Activated CD4-positive, CD25-positive, alpha-beta regulatory T cell (primary cell): ENCODE measurements around the gene ZNF397.

ENCODE experiments used
- DNase-seq, 4 experiments: peaks; one replicate each; lab custom pipeline; 2025; lab: John Stamatoyannopoulos, UW

The ZNF397 gene

DNA sequence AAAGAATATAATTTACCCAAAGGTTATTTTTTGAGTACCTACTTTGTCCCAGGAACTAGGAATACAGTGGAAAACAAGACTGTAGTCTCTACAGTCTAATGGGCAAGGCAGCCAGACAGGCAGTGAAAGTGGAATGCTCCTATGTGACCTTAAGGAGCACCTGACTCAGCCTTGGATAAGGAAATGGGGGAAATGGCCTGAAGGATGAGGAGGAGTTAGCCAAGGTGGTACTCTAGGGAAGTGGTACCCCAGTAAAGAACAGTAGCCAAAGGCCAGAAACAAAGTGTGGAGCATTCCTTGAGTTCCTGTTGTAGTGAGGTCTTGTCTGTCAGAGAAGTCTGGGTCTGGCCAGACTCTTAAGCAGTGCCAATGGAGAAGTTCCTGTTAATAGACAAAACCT lies 6.0 kb downstream of the ZNF397 start:
- DNase-seq, result no peak

DNA sequence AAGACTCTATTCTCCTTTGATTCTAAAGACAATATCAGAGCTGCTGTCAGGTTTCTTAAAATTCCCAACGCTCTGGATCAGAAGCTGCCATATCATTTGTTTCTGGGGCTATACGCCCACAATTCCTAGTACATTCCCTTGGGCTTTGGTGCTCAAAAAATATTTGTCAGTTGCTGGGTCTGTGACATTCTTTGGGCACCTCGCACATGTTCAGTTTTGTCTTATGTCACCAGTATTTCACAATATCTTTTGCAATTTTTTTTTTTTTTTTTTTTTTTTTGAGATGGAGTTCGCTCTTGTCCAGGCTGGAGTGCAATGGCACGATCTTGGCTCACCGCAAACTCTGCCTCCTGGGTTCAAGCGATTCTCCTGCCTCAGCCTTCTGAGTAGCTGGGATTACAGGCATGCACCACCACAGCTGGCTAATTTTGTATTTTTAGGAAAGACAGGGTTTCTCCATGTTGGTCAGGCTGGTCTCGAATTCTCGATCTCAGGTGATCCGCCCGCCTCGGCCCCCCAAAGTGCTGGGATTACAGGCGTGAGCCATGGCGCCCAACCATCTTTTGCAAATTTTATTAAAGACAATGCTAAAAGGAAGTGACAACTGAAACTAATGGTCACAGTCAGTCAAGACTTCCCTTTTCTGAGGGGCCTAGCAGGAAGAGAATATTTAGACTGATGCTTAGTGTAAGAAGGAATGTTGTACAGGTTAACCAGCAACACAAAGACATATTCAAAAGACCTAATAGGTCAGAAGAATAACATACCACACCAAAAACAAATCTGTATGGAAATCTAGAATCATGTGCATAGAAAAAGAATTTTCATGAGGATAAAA lies 6.8 kb downstream of the ZNF397 start:
- DNase-seq, result no peak

DNA sequence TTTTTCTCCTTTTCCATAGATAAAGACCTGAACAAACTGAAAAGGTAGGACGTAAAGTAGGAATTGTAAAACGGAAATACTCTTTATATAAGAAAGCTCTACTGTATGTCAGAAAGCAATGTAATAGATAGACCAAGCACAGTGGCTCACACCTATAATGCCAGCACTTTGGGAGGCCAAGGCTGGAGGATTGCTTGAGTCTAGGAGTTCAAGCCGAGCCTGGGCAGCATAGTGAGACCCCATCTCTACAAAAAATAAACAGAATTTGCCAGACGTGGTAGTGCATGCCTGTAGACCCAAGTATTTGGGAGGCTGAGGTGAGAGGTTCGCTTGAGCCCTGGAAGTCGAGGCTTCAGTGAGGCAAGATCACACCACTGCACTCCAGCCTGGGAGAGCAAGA lies 7.6 kb downstream of the ZNF397 start:
- DNase-seq, result no peak

DNA sequence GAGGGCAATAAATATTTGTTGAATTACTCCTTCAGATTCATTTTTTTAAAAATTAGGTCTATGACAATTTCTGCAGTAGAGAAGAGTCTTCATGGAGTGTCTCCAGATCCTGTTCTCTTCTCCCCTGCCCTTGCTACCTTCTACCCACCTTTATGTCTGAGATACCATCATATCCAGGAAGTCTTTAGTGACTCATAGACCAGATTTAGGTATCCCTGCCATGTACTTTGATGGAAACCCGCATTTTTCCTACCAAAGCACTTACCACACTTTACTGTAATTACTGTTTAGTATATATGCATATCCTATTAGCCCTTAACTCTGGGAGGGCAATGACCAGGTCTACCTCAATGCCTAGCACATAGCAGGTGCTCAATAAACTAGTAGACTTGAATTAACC lies 11.6 kb downstream of the ZNF397 start:
- DNase-seq, result no peak

DNA sequence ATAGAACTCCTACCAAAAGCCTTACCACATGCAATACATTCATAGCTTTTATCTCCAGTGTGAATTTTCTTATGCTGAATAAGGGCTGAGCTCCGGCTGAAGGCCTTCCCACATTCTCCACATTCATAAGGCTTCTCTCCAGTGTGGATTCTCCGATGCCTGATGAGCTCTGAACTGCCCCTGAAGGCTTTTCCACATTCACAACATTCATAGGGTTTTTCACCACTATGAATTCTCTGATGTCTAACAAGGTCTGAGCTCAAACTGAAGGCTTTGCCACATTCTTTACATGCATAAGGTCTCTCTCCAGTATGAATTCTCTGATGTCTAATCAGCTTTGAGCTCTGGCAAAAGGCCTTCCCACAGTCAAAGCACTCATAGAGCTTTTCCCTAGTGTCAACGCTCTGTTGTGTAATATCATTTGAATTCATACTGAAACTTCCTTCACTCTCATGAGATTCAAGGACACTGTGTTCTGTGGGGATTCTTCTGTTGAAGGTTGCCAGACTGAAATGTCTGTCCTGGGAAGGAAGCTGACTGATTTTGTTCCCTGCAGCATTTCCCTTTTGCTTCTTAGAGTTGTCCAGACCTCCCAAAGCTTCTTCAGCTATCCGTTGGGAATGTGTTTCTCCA lies 12.9 kb downstream of the ZNF397 start:
- no peak for DNase-seq

DNA sequence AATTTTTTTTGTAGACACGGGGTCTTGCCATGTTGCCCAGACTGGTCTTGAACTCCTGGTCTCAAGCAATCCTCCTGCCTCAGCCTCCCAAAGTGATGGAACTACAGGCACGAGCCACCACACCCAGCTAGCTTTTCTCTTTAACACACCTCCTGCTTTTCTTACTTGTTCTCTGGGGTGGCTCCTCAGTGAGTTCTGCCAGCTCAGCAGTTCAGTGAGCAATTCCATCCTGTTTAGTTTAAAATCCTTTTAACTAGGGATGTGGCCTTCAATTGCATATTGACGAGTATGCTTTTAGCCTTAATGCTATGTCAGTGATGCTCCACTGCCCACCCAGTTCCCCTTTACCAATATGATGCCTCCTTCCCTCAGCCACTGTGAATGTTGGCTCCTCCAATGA lies 16.1 kb downstream of the ZNF397 start:
- DNase-seq, result no peak

DNA sequence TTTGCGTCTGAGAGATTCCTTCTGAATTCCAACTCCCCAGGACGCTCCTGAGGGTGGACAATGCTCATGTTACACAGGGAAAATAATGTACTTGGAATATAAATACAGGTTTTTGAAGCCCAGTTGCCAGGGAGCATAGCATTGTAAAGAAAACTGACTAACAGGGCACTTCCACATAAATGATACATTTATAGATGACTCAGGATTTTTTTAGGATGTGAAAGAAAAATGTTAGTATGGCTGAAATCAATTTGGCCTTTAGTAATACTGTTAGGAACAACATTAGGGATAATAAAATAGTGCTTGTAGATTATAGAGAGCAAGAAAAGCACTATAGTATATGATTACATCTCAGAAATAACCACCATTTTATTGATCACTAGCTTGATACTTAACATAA lies 23.6 kb downstream of the ZNF397 start:
- DNase-seq, result no peak

DNA sequence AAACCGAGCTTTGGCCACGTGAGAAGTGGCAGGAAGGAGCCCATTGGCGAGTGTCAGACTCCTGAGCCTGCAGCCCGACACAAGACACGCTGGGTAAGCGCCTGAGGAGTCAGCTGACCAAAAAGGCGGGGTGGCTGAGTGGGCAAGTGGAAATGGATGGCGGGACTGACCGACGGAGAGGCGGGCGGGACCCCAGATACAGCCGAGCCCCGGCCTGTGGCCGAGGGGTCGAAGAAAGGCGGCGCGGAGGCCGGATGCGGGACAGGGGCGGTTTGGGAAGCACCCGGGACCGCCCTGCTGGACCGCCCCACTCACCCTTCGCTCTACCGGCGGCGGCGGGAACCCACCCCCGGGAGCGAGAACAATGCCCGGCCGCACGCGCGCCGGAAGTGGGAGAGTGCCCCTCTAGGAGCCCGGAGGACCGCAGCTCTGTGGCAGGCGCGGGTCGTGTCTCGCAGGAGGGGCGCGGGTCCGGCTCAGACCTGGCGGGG lies 26.4 kb downstream of the ZNF397 start:
- DNase-seq, result peak; percentile 24 to 64 (median 56)

DNA sequence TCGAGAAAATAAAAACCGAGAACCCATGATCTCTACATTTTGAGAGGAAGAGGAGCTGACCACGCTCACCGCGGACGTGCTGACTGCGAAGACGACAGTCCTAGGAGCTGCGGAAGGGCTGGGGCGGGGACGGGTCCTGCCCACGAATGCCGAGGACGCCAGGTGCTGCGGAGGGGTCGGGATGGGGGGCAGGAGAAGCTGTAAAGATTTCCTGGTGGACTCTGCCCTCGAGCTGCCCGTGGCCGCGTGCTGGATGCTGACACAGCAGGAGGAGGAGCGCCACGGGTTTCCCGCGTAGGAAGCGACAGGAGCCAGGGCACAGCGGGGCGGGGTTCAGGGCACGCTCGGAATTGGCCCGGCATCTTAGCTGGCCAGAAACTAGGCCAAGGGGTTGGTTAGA lies 27.0 kb downstream of the ZNF397 start:
- no peak for DNase-seq

DNA sequence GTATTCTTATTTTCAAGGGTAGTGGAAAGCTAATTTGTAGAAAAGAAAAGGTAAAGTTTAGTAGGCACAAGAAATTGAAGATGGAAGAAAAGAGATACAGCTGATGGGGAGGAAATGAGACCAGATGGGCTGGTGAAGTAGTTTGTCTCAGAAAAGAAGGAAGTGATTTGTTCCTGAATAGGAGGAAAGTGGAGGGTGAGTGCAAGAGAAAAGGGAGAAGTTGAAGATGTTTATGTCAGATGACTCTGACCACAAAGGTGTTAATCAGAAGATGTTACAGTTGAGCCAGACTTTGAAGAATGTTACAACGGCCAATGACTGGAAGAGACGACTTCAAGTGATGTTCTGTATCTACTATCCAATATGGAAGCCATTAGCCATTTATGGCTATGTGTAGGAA lies 28.0 kb downstream of the ZNF397 start:
- no peak for DNase-seq

DNA sequence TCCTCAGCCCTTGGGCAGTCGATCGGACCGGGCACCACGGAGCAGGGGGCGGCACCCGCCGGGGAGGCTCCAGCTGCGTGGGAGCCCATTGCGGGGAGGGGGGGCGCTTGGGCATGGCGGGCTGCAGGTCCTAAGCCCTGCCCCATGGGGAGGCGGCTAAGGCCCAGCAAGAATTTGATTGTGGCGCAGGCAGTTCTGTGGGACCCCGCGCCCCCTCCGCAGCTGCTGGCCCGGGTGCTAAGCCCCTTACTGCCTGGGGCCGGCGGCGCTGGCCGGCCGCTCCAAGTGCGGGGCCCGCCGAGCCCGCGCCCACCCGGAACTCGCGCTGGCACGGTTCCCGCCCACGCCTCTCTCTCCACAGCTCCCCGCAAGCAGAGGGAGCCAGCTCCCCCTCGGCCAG lies 30.8 kb downstream of the ZNF397 start:
- DNase-seq, result no peak

DNA sequence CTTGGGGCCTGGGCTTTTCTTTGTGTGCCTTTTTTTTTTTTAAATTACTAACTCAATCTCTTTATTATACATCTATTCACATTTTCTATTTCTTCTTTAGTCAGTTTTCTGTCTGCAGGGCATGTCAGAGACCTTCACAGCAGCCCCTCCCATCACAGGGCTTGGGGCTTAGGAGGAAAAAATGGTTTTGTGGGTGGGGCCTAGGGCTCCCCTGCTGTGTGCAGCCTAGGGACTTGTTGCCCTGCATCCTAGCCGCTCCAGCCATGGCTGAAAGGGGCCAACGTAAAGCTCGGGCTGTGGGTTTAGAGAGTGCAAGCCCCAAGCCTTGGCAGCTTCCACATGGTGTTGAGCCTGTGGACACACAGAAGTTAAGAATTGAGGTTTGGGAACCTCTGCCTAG lies 35.4 kb downstream of the ZNF397 start:
- DNase-seq, result no peak

DNA sequence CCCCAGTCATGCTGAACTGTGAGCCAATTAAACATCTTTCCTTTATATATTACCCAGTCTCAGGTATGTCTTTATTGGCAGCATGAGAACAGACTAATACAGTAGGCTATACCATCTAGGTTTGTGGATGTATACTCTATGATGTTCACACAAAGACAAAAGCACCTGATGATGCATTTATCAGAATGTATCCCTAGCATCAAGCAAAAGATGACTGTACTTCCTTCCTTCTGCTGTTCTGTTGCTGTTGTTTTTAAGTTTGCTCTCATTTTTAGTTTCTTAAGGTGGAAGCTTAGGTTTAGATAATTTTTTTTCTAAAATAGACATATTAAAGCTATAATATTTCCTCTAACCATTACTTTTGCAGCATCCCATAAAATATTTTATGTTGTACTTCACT lies 36.8 kb downstream of the ZNF397 start:
- DNase-seq, result no peak

DNA sequence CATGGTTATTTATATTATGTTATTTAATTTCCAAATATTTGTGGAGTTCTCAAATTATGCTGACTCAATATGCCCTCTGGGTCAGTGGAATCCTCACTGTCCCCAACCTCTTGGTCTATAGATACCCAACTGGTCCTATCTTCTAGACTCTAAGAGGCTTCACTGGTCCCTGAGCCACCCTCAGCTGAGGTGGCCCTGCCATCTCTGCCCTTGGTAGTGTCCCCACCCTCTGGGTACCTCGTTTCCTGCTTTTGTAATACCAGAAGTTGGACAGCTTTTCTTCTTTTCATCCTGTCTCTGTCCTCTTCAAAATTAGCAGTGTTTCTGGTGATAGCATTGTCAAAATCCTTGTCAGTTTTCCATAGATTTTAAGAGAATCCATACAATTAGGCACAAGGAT lies 37.3 kb downstream of the ZNF397 start:
- DNase-seq, result no peak

DNA sequence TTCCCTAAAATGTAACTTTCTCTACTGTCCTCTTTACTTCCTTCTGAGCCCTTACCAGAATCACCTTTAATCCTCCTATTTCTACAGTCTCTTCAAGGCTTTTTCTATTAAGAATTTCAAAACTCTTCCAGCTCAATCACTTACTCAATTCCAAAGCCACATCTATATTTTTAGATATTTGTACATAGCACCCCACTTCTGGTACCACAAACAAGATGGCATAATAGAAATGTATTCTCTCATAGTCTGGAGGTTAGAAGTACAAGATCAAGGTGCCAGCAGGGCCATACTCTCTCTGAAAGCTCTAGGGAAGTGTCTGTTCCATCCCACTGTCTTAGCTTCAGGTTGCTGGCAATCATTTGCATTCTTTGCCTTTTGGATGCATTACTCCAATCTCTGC lies 38.1 kb downstream of the ZNF397 start:
- DNase-seq, result no peak

DNA sequence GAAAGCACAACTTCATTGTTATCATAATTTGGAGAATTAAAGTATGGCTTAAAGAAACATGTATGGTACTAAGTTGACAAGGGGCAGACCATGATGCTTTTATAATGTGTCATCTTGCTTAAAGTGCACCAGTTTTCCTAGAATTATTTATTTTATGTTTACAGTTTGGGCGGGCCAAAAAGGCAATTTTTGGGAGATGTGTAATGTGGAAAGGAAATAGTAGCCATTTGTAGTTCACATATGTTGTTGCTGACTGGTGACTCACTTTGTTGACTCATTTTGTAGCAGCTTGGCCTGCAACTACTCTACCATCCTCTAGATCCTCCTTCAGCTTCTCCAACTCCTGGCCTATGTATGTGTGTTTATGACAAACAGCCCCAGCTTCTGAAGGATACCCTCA lies 41.5 kb downstream of the ZNF397 start:
- DNase-seq, result no peak

DNA sequence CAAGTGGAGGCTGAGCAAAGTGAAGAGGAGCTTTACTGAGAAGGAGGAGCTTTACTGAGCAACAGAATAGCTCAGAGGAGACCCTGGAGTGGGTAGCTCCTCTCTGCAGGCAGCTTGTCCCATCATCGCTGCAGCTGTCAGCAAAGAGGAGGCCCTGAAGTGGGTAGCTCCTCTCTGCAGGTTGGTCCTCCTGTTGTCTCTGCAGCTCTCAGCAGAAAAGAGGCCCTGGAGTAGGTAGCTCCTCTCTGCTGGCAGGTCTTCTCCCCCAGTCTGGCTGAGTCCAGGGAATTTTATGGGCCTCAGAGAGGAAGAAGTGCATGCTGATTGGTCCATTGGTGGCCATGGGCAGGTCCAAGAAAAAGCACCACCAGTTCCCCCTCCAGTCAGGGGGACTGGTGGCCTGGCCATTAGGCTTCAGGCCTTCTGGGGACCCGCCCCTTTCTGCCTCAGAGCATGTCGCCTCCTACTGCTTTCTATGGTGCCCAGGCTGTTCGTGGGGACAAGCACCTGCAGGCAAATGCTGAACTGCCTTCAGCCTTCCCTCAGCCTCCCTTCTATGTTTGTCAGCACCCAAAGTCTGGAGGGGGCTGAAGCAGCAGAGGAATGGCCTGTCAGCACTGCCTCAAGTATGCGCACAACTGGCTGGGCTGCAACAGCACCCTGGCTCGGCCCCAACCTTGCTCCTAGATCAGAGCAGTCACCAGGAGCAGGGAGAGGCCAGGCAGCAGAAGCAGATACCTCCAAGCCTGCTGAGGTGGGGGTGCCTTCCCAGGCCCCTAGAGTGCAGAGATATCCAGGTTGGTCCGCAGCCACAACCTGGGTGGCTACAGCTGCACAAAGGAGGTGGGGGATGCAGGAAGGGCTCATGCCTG lies 43.3 kb downstream of the ZNF397 start:
- no peak for DNase-seq

DNA sequence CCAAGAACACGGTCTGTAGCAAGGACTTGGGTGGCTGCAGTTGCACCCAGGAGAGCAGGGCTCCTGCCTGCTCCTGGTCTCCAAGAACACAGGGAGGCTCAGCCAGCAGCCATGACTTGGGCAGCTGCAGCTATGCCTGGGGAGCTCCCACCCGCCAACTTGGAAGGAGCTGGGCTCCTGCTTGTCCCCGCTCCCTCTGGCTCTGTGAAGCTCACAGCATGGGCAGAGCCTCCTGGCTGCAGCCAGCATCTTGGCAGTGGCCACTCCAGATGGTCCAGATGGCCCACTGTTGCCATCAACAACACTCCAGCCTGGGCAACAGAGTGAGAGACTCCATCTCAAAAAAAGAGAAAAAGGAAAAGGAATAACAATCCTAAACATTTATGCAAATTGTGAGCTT lies 44.0 kb downstream of the ZNF397 start:
- no peak for DNase-seq

DNA sequence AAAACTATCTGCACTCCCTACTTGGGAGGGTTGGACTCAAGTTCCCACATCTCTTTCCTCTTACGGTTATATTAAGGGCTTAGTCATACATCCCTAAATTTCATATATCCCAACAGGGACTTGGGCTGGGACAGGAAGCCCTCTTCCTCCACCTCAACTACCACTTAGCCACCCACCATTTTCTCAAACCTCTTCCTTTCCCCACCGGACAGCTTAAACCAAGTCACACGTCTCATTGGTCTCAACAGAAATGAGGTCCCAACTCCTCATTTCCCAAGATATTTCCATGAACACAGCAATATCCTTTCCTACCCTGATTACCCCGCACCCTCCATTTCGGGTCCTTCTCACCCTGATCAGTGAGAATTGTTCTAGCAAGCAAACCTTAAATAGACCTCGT lies 48.5 kb downstream of the ZNF397 start:
- no peak for DNase-seq

DNA sequence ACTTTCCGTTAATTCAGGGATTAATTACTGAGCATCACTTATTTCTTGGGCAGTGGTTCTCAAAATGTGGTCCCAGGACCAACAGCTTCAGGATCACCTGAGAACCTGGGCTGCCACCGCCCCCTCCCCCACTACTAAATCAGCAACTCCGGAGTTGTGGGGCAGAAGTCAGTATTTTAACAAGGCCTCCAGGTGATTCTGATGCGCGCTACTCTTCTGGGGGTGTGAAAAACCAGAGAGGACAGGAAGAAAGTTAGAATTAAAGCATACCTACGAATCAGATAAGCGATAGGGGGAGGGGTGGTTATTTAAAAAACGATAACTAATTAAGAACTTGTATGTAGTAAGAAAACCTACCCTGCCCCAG lies 48.9 kb downstream of the ZNF397 start:
- DNase-seq, result no peak

DNA sequence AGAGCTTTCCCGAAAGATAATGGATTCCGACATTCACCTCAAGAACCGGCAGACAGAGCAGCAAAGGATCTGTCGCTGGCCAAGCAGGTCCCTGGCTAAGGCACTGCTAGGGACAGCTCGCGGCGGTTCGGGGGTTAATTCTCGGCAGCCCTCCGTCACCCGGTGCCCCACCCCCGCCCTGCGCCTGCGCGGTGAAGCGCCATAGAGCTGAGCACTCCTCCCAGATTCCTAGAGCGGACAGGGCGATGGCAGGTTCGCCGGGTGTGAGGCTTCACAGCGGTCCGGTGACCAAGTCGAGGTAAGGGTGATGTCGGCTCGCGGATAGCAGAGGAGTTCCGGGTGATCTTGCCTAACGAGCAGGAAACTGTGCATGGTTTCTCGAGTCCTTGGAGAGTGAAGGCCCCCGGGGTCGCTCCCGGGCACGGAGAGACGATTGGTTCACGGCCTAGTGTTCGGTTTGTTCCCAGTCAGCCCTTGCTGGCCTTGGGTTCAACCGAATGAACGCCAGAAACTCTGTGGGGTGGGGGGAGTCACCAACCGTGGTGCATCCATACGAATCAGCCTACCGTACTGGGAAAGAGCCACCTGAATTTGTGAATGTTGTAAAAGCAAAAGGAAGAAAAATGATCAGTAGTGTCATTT lies 49.4 kb downstream of the ZNF397 start, which contains the start of gene ZSCAN30:
ZSCAN30 (minus strand) TSS at position 136 of the 642 bp plus-strand sequence. CDS start 25,877 bp downstream, outside the sequence.
- peak; percentile 89 to 95 (median 92) for DNase-seq

DNA sequence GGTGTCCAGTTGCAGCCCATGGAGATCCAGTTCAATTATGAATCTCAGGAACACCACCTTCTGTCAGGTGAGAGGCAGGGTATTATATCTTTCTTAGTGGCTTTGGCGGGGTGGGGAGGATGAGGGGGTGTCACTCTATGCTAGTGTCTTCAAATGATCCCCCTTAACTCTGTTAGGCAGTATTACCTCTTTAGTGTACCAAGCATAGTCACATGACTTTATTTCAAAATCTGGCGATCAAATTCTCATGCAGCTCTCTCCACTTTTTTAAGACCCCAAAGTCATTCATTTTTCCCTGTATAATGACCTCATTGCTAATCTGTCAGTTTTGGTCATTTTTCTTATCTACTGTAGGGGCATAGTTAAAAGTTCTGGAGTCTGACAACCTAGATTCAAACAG lies 50.3 kb downstream of the ZNF397 start:
- no peak for DNase-seq
